ENCODE data around the gene EEF1E1.

Gene EEF1E1

DNA sequence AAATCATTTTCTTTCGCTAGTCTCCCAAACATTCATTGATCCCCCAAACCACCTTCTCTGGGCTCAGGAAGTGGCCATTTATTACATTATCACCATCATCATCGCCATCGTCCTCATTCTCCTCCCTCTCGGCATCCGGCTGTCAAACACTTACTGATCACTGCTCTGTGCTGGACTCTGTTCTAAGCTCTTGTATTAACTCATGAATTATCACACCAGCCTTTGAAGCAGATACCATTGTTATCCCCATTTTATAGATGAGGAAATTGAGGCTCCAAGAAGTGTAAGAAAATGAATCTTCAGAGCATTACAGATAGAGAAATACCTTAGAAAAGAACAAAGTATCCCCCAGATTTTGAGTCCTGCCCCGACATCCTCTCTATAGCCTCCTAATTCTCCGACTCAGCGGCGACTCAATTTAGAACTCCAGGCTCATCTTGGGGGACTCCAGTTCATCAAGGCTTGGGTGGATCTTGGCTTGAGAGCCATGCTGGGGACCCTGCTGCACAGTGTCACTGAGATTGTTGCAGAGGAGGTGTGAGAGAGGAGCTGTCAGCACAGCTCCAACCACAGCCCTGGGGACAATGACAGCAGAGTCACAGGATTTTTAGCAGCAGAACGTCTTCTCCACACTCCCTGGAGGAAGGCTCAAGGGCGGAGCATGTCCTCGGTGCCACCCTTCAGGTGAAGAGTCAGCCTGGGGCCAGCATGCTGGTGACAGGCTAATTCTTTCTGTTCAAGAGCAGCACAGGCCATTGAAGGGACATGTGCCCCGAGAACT, 6.6 kb upstream of the EEF1E1 start:
- TF ChIP-seq CTCF (IDR thresholded peaks at IDR 0.05) = no peak

- no peak for TF ChIP-seq CTCF (IDR thresholded peaks at IDR 0.05)
Observed at GRCh38 chr6:8108031-8108660, 5.8 kb upstream of the EEF1E1 start.

DNA sequence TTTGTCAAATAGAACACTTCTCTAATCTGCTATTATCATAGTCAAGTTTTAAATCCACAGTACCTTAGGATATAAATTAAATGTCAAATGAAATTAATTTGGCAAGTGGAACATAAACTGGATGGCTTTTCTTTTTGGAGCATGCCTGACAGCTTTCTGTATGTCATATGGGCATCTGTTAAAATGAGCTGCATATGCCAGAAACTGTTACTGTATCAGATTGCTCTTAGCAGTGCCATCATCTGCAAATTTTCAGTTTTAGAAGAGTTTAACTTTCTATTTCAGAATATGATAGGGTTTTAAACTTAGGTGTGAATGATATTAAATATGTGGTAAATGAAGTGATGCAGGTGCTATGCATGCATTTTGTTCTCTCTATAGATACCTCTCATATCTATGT, 3.4 kb upstream of the EEF1E1 start:
- no peak for TF ChIP-seq CTCF (IDR thresholded peaks at IDR 0.05)

GRCh38 chr6:8103726-8104125, 1.4 kb upstream of the EEF1E1 start:
- TF ChIP-seq CTCF (IDR thresholded peaks at IDR 0.05) = no peak

DNA sequence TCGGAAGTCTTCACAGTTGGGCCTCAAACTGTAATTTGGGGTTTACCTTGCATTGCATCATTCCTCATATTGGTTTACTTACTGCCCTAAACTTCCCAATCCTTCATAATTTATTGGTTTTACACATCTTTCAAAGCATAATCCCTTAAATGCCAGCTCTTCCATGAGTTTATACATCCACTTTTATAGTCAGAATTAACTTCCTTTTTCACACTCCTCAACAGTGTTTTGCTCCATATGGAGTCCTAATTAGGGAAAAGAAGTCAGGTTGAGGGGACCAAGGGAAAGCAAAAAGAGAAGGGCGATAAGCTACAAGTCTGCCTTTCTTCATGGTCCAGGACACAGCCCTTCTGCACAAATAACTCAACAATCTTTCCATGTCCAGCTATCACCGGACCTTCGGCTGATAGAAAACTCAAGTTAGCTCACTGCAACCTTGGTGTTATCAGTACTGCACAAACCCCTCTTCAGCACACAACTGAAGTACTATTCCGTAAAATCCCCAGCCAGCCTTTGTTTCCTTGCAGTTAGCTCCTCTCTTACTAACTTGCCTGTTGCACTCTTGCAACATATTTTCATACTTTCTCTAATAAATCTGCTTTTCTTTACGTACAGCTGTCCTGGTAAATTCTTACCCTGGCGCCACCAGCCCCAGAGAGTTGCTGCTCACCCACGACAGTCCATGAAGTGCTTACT, 2.0 kb downstream of the EEF1E1 start:
- TF ChIP-seq CTCF (IDR thresholded peaks at IDR 0.05) = no peak

- TF ChIP-seq CTCF (IDR thresholded peaks at IDR 0.05) = no peak
Observed at GRCh38 chr6:8090650-8091049, 11.7 kb downstream of the EEF1E1 start.

DNA sequence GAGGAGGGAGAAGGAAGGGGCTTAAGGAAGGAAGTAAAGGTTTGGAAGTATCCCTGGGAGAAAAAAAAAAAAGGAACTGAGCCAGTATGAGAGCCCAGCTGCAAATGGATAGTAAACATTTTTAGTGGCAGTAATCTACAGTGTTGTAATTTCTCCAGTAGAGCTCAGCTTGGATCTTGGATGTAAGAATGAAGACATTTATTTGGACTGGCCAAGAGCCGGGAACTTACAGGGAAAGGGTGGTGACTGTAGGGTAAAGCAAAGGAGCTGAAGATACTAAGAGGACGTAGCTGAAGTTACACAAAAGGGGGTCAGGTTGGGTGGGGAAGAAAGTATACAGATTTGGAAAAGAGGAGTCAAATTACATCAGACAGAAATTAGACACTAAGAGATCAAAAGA, 13.5 kb downstream of the EEF1E1 start:
- no peak for TF ChIP-seq CTCF (IDR thresholded peaks at IDR 0.05)
